Activated CD4-positive, alpha-beta T cell treated with anti-CD3 and anti-CD28 coated beads, Interleukin-2, amount 50 U/mL, for 1 hour (primary cell): ENCODE data around the gene RIGI.
"Not testable (repeated sequence)": the region's sequence is repeated elsewhere in the genome, so short reads cannot be mapped to it uniquely, and the experiment has no call there.

Experiments used
- DNase-seq: peaks from one replicate; pipeline ENCODE4 v3.0.0-alpha.2; 2020

Gene RIGI

GRCh38 chr9:32526041-32526706 lies at the start of gene RIGI:
TSS of gene RIGI (minus strand) at chr9:32526196. CDS start at chr9:32526166, 30 bp downstream.
- DNase-seq, result peak; percentile 76

DNA sequence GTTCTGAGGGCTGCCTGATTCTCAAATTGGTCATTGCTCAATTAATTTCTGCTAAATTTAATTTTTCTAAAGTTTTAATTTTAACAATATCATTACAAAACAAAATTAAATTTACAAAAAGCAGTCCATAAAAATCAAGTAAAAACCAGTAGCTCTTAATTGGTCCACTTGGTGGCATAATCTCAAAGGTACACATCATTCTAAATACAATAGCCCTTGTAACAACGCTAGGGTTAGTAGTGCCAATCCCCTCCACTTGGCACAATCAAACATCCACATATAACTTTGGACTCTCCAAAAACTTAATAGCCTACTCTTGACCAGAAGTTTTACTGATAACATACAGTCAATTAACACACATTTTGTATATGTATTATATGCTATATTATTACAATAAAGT lies 48.9 kb upstream of the RIGI start:
- no peak for DNase-seq

DNA sequence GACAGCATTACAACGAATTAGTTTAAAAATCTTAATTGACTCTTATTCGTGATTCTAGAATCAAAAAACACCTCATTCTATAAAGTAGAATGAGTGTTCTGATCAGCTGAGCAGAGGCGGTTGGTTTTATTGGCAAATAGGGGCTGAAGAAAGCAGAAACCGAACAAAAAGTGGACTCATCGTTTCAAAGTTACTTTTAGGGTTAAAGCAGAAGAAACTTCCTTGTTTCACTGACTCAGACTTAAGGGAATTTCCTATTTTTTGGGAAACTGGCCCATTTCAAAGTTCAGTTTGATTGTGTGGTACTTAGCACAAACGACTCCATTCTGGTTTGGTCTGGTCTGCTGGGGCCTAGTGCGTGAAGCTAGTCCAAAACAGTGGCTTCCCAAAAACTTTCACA lies 47.8 kb upstream of the RIGI start:
- DNase-seq, result no peak

DNA sequence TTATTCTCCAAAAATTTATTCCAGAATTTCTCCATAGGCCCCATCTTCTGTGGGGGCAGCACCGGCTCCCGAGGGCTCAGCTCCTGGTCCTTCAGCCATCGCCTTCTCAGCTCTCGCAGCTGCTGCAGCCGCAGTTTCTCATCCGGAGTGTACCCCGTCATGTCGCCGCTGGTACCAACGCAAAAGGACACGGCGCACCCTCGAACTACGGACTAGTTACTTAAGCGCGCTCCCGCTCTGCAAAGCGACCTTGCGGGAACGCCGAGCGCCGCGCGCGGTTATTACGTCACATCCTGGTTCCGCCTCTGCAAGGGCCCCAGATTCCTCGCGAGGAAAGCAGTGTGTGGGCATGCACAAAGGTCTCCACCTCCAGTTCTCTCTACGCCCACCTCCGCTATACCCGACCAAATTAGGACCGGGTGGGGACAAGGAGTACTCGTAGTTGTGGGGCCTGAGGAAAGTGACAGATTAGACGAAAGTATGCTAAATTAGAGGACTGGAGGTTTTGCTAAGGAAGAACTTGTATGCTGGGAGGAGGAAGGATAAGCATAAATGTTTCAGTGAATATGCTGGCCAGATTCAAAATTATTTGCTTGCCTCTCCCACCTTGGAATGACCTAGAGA lies 47.0 kb upstream of the RIGI start, which contains the start of gene NDUFB6:
Gene NDUFB6 (minus strand): TSS at position 260 of the 624 bp plus-strand sequence. CDS start 99 bp downstream, at position 161.
- peak; percentile 97 for DNase-seq

DNA sequence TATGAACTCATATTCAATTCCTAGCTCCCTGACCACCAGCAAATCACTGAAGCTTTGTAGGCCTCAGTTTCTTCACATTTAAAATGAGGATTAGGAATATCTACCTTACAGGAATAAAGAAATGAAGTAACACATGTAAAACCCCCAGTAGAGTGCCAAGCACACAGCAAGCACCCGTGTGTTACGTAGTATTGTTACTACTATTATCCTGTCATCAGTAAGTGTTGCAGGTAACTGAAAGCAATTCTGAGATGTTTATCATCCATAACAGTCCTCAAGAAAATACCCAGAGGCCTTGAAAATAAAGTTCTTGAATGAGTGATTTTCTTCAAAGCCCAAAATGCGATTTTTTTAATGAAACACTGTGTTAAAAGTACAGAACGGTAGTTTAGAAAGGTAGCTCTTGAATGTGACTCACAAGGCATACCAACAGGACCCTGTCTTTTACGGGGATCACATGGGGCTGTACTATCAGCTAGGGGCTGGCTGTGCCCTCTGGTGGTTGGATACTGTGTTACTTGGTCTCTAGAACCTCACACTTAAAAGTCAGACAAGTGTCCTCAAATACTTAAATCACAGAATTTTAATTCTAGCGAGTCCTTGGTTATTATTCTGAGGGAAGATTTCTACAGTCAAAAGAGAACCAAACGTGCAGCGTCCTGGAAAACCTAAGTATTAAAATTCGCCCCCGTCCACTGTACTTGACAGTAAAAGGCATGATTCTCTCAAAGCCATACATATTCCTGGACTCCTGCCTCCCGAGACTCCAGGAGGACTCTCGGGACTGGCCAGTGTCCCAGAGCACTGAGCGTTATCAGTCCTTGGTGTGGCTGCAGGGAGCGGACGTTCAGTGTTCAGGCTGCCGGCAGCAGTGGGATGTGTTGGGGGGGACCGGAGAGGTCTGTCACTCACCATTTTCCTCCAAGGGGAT lies 46.2 kb upstream of the RIGI start:
- peak; percentile 70 for DNase-seq

DNA sequence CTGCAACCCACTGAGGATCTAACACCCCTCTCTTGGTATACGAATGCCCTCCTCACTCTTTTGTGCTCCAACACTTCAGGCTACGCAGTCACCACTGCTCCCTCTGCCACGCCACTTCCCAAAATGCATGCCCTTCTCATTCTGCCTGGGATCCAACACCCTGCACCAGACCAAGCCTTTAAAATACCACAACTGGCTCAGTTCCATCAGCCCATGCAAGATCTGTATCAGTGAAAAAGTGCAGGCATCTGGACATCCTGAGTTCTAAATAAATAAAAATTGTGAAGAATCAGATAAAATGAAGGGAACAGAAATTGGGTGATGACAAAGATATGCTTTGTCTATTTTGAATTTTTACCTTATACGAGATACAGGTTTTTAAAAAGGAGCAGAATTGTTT lies 44.3 kb upstream of the RIGI start:
- no peak for DNase-seq

DNA sequence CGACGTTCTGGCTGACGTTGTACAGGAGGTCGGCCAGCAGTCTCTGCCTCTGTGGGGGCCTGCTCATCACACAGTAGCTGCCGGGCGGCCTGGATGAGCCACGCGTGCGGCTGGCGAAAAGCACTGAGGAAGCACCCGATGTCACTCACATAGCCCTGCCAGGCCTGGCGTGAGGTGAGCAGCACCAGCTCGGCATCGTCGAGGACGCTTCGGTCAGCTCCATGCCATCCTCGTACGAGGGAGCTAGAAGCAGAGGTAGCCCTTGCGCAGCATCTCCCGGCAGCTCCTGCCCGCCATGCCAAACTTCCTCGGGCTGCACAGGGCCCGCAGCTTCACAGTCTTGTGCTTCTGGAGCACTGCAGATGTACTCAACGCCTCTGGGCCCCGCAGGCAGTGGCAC lies 40.8 kb upstream of the RIGI start:
- DNase-seq, result no peak

DNA sequence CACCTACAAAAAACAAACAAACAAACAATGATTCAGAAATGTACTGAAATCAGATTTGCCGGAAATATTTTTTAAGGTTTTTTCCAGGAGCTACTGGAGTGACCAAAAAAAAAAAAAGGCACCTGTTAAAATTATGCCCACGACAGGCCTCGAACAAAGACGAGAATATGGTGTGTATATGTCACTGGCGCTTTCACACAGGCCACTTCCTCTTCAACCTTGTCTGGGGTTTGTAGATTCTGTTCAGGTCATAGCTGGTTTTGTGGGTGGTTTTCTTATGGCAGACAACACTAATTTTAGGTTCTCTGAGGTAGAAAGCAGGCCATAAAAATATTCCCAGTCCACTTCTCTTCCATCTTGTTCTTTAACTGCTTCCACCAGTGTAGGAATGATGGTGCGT lies 40.0 kb upstream of the RIGI start:
- no peak for DNase-seq

- DNase-seq, result no peak
These were observed 32.5 kb upstream of the RIGI start for GRCh38 chr9:32558408-32558934.

GRCh38 chr9:32554591-32554990 lies 28.6 kb upstream of the RIGI start:
- DNase-seq, result no peak

DNA sequence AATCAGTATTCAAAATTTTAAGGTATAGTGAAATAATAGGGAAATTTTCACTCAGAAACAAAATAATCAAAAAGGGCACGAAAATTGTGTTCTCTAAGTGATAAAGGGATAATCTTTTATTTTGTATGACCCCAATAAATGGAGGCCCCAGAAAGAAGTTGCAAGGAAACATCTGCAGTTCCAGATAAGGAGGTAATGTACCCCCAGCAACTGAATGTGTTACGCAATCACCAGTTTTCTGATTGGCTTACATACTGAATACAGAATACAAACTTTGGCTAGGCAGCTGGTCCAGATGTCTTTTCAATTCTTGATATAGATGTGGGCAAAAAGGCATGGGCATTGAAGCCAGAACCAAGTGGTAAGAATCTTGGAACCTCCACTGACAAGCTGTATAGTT lies 28.1 kb upstream of the RIGI start:
- no peak for DNase-seq

DNA sequence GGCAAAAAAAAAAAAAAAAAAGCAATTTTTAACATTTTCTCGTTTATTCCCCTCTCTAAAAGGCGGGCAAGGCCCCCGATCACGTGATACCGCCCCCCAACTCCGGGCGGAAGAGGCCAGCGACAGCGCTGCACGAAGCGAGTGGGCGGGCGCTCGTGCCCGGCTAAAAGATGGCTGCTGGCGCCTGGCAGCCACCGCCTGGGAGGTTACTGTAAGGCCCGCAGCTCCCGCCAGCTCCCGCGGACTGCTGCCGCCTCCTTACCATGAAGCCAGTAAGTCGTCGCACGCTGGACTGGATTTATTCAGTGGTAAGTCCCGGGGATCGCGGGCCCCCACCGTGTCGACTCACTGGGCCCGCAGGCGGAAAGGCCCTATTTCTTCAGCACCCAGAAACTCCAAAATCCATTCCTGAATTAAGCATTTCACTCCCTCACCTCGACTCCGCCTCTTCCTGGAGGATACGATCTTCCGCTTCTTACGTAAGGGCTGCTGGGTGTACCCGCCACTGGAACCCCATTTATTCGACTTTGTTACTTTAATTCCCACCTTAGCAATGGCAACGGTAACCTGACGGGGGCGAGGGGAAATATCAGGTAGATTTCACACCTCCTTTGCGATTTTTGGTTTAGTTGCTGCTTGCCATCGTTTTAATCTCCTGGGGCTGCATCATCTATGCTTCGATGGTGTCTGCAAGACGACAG lies 26.3 kb upstream of the RIGI start, which contains the start of the genes SMIM27 and TOPORS:
Gene SMIM27 (plus strand): TSS at position 156 of the 701 bp plus-strand sequence. CDS start 108 bp downstream, at position 264.
Gene TOPORS (minus strand): TSS at position 415 of the 701 bp plus-strand sequence. CDS start 150 bp downstream, at position 265.
- DNase-seq, result peak; percentile 90

DNA sequence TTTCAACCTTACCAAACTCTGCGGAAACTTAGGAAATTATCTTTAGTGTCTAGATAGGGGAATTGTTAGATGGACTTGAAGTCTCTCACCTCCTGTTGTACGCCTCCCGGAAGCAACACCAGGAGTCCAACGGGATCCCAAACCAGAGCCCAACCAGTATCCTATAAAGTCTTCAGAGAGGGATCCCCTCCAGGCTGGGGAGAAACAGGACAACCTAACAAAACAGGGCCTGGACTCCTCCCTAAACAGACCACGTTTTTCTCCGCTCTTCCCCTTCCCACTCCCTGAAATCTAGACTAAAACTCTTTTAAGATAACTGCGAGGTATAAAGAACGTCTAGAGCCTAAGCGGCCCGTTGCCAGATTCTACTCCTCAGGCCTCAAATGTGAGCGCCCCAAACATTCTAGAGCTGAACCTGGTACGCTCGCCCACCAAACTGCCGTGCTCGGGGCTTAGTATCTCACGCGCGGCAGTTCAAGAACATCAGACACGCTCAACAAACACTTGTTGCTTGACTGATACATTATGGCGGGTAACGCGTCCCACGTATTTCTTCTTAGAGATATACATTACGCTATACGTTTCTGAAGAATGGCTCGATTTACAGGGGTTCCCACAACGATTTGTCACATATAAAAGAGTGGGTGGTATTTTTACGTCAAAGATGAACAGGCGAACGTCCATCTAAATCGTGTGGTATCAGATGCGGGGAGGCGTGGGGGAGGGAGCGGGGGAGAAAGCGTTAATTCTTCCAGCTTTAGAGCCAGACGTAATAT lies 25.5 kb upstream of the RIGI start:
- peak; percentile 35 for DNase-seq

- peak; percentile 94 for DNase-seq
These were observed 24.7 kb upstream of the RIGI start for GRCh38 chr9:32550562-32551275.

- no peak for DNase-seq
These were observed 24.2 kb upstream of the RIGI start for GRCh38 chr9:32550150-32550561.

GRCh38 chr9:32548213-32548612 lies 22.2 kb upstream of the RIGI start:
- not testable (repeated sequence) for DNase-seq

GRCh38 chr9:32545884-32546283 lies 19.9 kb upstream of the RIGI start:
- DNase-seq, result no peak

DNA sequence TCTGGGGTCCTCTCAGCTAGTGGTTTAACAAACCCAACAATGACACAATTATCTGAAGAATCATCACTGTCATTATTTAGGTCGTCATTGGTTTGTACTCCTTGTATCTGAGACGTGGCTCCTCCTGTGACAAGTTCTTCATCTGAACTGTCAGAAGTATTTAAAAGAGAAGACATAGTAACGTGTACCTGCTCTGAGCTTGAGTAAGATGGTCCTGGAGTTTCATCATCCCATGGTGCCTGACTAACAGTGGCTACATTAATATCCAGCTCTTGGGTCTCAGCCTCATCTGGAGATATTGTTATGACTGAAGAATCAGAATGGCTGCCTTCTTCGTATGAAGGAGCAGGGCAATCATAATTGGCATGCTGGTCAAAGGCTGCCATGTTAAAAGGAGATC lies 17.1 kb upstream of the RIGI start:
- DNase-seq, result no peak

DNA sequence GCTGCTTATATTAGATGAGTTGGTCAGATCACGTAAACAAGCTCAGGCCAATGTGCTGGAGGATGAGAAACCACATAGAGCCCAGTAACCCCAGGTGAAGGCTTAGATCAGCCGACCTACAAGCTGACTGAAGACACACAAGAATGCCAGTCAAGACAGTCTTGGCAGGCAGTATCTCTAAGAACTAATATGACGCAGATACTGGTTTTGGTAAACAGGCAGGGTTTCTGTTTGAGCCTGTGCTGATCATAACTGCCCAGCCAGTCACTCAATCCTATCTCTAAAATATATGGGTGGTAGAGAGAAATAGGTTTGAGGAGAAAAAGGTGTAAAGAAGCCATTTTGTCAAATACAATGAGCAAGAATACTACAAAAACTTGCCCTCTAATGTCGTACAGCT lies 7.8 kb upstream of the RIGI start:
- no peak for DNase-seq

- DNase-seq, result no peak
These were observed 7.3 kb upstream of the RIGI start for GRCh38 chr9:32533336-32533735.

DNA sequence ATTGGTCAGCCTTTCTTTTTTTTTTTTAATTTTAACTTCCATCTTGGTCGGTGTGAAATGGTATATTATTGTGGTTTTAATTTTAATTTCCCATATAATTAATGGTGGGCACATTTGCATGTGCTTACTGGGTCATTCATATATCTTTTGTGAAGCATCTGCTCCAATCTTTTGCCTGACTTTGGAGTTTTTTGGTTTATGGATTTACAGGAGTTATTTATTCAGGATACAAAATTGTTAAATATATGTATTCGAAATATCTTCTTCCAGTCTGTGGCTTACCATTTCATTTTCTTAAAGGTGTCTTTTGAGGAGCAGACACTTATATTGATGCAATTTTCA lies 682 bp upstream of the RIGI start:
- DNase-seq, result no peak
